Lung (tissue), 12 donors: ENCODE data around the gene KRT80. TPM values are rescaled to one million over a fixed set of nuclear protein-coding genes. Genes with fewer than 3 reads are reported as not detected.

Source experiments
- ATAC-seq: fragments of 200-7000 bp; cut with Tn5 transposase; one replicate; pipeline ENCODE4 v1.9.1; 2020; ENCODE audit warnings: moderate number of reproducible peaks; ENCODE audit not compliant: insufficient read depth, low FRiP score
- DNase-seq, 3 donors: peaks; one replicate each; pipeline ENCODE4 v3.0.0-alpha.2; 2013 to 2017
- H3K27ac ChIP-seq, 2 donors: one replicate each; pipeline ENCODE4 v1.5.1; 2013; ENCODE audit warnings: mild to moderate bottlenecking in 2 of 2, moderate library complexity in 2 of 2, control low read depth in 1 of 2, inconsistent platforms in 1 of 2, low read depth in 1 of 2, low read length in 1 of 2
- H3K27me3 ChIP-seq, 3 donors: one replicate each; pipeline ENCODE4 v1.5.1; 2013; ENCODE audit warnings: low read length in 2 of 3; ENCODE audit not compliant: control insufficient read depth in 3 of 3, insufficient read depth in 3 of 3
- H3K36me3 ChIP-seq, 4 donors: one replicate each; pipeline ENCODE4 v1.5.1; 2013; ENCODE audit warnings: low read length in 4 of 4, mild to moderate bottlenecking in 1 of 4, moderate library complexity in 1 of 4; ENCODE audit not compliant: control insufficient read depth in 4 of 4, insufficient read depth in 4 of 4
- H3K4me1 ChIP-seq, 5 donors: one replicate each; pipeline ENCODE4 v1.5.1; 2013; ENCODE audit warnings: low read length in 5 of 5, mild to moderate bottlenecking in 2 of 5, moderate library complexity in 1 of 5; ENCODE audit not compliant: control insufficient read depth in 5 of 5, insufficient read depth in 5 of 5
- H3K4me3 ChIP-seq: one replicate; pipeline ENCODE4 v1.5.1; 2013; ENCODE audit warnings: mild to moderate bottlenecking, control low read depth, moderate library complexity
- H3K9ac ChIP-seq, 2 donors: one replicate each; pipeline ENCODE4 v1.5.1; 2013; ENCODE audit warnings: low read length in 2 of 2, control low read depth in 1 of 2; ENCODE audit not compliant: insufficient read depth in 1 of 2
- H3K9me3 ChIP-seq, 4 donors: one replicate each; pipeline ENCODE4 v1.5.1; 2013; ENCODE audit warnings: low read length in 3 of 4, mild to moderate bottlenecking in 1 of 4, moderate library complexity in 1 of 4; ENCODE audit not compliant: control insufficient read depth in 4 of 4, insufficient read depth in 3 of 4
- WGBS, 2 donors: extraction: QIAGEN DNeasy Blood & Tissue Kit; methylation state at CpG; one replicate each; pipeline ENCODE4 v1.1.7; 2013; 5-methylcytosine and 5-hydroxymethylcytosine counted together
- polyA plus RNA-seq, 2 donors: library from polyadenylated mRNA; stranded (reverse); fragments of 200-250 nt; gene quantifications; one replicate each; pipeline ENCODE4 v1.2.1, GENCODE V29; 2013
- total RNA-seq, 2 donors: library from RNA; depleted of rRNA in 1 of 2; stranded (reverse); fragments of >200 nt in 1 of 2; gene quantifications; one replicate each; pipeline ENCODE4 v1.2.1, GENCODE V29; 2014 to 2021
- TF ChIP-seq, protein P1 (sequence below): IDR thresholded peaks from 2 replicates; pipeline ENCODE4 v1.5.1; 2012; ENCODE audit warnings: mild to moderate bottlenecking; ENCODE audit errors: control extremely low read depth, extremely low read depth
- donor health status: control.
- donor health status: control.
- donor health status: Bipolar disorder and iron deficiency.
- donor health status: healthy.
- donor health status: DM: yes; HTN: yes; CAD: no.

KRT80 gene
- total and polyA plus RNA-seq, 4 donors = 1.8 to 15.5 (median 8.6) TPM

DNA sequence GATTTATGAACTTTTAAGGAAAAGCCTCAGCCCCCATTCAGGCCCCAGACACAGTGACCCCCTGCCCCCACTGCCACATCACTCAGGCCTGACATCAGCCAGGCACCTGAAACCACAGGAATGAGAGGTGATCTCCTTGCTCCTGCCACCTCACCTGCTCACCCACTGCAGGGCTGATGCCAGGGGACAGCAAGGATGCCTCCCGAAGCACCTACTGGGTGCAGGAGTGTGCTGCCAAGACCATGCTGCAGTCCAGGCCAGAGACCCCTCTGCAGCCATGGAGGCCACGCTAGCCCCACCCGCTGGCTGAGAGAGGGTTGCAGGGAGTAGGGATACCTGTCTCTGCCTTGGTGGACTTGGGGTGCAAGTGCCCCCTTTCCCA is 22.6 kb upstream of the KRT80 start:
- WGBS, 2 donors = 69 to 84% methylated on average over 3 of the region's 3 CpGs
- ATAC-seq = no peak
- H3K4me1 ChIP-seq = peaks cover 0 to 24% (median 3%) of the 10 kb centered on the region in 5 donors
- H3K36me3 ChIP-seq = no peaks in the 10 kb centered on the region
- TF ChIP-seq, protein P1, sequence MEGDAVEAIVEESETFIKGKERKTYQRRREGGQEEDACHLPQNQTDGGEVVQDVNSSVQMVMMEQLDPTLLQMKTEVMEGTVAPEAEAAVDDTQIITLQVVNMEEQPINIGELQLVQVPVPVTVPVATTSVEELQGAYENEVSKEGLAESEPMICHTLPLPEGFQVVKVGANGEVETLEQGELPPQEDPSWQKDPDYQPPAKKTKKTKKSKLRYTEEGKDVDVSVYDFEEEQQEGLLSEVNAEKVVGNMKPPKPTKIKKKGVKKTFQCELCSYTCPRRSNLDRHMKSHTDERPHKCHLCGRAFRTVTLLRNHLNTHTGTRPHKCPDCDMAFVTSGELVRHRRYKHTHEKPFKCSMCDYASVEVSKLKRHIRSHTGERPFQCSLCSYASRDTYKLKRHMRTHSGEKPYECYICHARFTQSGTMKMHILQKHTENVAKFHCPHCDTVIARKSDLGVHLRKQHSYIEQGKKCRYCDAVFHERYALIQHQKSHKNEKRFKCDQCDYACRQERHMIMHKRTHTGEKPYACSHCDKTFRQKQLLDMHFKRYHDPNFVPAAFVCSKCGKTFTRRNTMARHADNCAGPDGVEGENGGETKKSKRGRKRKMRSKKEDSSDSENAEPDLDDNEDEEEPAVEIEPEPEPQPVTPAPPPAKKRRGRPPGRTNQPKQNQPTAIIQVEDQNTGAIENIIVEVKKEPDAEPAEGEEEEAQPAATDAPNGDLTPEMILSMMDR = no peak
- H3K27me3 ChIP-seq = peaks cover 0 to 4% (median 0%) of the 10 kb centered on the region in 3 donors
- no peak overlapping the region for H3K4me3 ChIP-seq
- H3K27ac ChIP-seq = peak overlapping the region in 1 of 2 donors; percentile 66
- H3K9ac ChIP-seq = no peak overlapping the region
- H3K9me3 ChIP-seq = no peaks in the 10 kb centered on the region
- DNase-seq = peak in 1 of 3 donors; percentile 4

DNA sequence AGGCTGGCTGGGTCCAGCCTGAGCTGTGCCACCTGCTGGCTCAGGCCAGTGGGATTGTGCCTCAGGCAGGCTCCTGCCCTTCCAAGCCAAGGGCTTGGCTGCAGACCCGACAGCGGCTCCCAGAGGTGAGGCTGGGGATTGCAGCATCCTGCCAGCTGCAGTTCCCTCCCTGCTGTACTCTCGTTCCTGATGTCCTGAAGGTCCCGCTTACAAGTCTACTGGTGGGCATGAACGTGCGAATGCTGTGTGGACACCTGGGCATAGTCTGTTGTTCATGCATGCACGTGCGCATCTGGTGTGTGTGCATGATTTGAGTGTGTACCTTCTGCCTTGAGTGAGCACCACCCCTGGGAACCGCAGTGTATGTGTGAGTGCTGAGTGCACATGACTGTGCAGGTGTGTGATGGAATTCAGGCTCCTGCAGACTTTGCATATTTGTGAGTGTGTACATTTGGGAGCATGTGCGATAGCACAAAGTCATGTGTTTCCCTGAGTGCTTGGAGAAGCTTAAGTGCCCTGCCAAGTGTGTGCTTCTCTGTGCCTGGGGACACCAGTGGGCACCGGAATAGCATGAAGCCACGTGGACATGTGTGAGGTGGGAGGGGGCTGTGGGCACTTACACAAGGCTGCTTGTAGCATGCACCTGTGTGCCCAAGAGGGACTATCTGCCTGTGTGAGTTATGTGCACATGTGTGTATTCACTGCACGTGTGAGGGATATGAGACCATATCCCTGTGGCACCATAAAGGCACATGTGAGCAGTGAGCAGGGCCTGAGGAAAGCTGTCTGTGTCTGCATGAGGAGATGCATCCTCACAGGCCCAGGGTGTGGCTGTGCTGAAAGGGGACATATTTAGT is 22.0 kb upstream of the KRT80 start:
- TF ChIP-seq, protein P1 = peak; percentile 93
- ATAC-seq (peak; percentile 81), DNase-seq (peak; percentile 68 to 81 (median 80))
- H3K9ac ChIP-seq = no peak overlapping the region
- H3K27me3 ChIP-seq = peaks cover 0 to 7% (median 1%) of the 10 kb centered on the region in 3 donors
- H3K4me3 ChIP-seq = no peak overlapping the region
- no peaks in the 10 kb centered on the region for H3K9me3 ChIP-seq
- peaks cover 0 to 23% (median 3%) of the 10 kb centered on the region in 5 donors for H3K4me1 ChIP-seq
- peak overlapping the region in 1 of 2 donors; percentile 66 for H3K27ac ChIP-seq
- 26 to 31% methylated on average over 13 of the region's 13 CpGs for WGBS, 2 donors
- no peaks in the 10 kb centered on the region for H3K36me3 ChIP-seq

DNA sequence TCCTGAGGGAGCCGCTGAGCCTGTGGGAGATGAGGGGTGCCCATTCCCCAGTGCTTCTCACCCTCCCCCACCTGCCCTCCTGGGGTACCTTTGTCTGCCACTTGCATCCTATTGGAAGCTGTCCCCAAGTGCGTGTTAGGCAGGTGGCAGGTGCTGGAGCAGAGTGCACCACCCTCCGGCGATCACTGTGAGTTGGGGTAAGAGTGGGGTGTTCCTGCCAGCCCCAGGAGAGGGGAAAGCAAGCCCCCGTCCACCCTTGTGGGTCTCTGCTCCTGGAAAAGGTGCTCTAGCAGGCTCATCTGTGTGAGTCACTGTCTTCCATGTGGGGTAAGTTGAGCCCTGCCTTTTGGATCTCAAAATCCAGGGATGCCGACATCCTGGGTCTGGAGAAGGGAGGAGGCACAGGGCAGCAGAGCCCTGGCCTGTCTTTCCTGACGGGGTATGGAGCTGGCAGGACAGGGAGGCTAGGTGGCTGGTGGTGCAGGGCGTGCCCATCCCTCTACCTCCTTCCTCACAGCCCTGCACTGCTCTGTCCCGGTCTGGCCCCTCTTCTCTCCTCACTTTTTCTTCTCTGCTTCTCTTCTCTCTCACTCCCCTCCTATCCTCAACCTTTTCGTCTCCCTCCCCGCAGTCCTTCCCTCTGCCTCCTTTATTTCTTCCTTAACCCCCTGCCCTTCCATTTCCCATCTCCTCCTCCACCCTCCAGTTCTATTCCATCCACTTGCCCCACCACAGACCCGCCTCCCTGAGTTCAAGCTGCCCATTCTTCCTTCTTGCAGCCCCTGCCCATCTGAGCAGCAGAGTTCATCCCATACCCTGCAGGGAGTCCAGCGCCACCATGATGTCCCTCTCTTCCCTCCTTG is 21.1 kb upstream of the KRT80 start:
- Histone ChIP-seq H3K36me3 (no peaks in the 10 kb centered on the region), H3K27ac (peak overlapping the region in 1 of 2 donors; percentile 66), H3K9me3 (no peaks in the 10 kb centered on the region), H3K4me3 (no peak overlapping the region), H3K4me1 (peaks cover 0 to 21% (median 3%) of the 10 kb centered on the region in 5 donors), H3K9ac (no peak overlapping the region), H3K27me3 (peaks cover 0 to 10% (median 5%) of the 10 kb centered on the region in 3 donors)
- TF ChIP-seq, protein P1 = no peak
- ATAC-seq = no peak
- 83 to 85% methylated on average over 13 of the region's 13 CpGs for WGBS, 2 donors
- DNase-seq = peak in 1 of 3 donors; percentile 6
